Left cardiac atrium (tissue), 4 donors: ENCODE measurements around the gene INPP4B. TPM values are rescaled to one million over a fixed set of nuclear protein-coding genes. Genes with fewer than 3 reads are reported as not detected.

Experiments used
- ATAC-seq, 2 donors: fragments of 200-7000 bp; cut with Tn5 transposase; one replicate each; pipeline ENCODE4 v1.9.1; 2020; ENCODE audit warnings: mild to moderate bottlenecking in 2 of 2, moderate library complexity in 2 of 2
- DNase-seq: peaks from one replicate; pipeline ENCODE4 v3.0.0-alpha.2; 2020
- intact Hi-C, 2 donors: fragments of 100-400 bp; cut with DNase I; formaldehyde crosslinking; loops; one replicate each; pipeline versions ENCODE4 v1.14.1 to v1.15.1; 2022 to 2023
- total RNA-seq, 2 donors: library from RNA; stranded (reverse); fragmentation: NEBNext Ultra II Directional; extraction: Animal tissue kit (Norgen Biotek cat#: 25700); gene quantifications; one replicate each; pipeline ENCODE4 v1.2.1, GENCODE V29; 2021
- donor health status: DM: no; HTN: yes; CAD: no.
- donor health status: DM: no; HTN: yes; CAD: no; lungs with severe emphysema.
- donor health status: DM: yes; HTN: yes; CAD: no.
- donor health status: Dilated cardiomyopathy.

Gene INPP4B
- total RNA-seq, 2 donors from 2014 or later, result 9.0 to 11.0 TPM

DNA sequence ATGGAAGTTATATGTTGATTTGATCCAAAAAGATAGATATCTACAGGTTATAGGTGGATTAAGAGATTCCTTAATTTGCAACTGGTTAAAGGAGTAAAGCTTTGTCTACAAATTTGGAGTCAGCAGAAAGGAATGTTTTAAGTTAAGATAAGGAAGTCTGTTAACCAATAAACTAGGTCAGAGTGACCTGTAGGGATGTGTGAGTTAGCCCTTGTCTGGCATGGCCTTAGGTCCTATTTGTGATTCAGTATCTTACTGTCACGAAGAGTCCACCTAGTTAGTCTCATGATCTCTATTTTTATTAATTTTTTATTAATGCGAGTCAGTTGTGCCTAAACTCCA, 230.8 kb downstream of the INPP4B start:
- DNase-seq (no peak), ATAC-seq (no peak)
- intact Hi-C loops, result no loop called here

DNA sequence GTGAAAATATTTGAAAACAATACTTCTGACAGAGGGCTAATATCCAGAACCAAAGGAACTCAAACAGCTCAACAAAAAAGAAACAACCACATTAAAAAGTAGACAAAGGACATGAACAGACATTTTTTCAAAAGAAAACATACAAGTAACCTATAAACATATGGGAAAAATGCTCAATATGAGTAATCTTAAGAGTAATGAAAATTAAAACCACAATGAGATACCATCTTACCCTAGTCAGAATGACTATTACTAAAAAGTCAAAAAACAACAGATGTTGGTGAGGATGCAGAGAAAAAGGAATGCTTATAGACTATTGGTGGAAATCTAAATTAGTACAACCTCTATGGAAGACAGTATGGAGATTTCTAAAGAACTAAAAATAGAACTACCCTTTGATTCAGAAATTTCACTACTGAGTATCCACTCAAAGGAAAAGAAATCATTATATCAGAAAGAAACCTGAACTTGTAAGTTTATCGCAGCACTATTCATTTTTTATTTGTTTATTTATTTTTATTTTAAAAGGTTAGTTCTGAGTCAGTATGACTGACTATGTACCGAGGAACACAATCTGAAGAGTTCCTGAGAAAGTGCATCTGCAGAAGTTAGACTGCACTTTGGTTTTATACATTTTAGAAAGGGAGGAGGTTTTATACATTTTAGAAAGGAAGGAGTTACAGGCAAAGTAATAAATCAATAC, 231.3 kb downstream of the INPP4B start:
- DNase-seq (no peak), ATAC-seq (no peak)
- intact Hi-C loops, result no loop called here

DNA sequence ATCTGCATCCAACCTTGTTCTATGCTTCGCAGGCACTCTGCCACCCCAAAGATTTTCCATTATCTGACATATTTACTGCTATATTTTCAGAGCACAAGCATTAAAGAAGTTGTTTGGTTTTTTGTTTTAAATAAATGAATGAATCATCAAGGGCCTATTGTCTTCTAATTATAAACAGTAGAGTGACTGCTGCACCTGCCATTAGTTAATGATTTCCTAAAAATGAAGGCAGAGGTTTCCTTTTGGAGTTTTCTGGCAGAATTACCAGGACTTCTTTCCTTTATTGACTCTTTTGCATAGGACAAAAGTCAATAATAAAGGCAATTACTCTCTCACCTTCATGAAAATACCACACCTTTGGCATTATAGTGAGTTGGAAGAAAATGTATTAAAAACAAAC, 238.1 kb downstream of the INPP4B start:
- intact Hi-C loops, result no loop called here
- DNase-seq, result no peak
- no peak for ATAC-seq

DNA sequence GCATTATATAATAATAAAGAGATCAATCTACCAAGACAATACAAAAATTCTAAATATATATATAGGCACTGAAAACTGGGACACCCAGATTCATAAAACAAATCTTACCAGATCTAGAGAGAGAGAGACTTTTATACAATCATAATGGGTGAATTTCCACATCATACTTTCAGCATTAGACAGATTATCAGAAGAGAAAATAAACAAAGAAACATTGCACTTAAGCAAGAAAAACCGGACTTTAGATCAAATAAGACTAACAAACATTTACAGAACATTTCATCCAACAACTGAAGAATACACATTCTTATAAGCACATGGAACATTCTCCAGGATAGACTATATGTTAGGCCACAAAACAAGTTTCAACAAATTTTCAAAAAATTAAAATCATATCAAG, 245.1 kb downstream of the INPP4B start:
- intact Hi-C loops, result no loop called here
- ATAC-seq (no peak), DNase-seq (no peak)

DNA sequence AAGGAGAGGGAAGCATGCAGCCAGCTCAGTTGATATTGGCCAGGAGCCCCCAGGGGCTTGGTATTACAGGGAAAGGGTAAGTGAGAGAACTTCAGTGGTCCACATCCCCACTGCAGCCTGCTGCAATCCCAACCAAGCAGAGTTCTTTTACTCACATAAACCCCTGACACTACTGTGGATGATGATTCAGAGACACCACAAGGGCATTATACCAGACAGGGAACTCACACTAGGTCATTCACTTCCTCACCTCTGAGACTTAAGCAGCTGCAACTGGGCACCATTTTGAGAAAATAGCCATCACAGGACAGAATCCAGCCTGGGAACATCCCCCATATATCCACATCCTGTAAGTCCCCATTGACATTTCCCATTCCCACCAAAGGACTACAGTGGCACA, 248.0 kb downstream of the INPP4B start:
- DNase-seq (no peak), ATAC-seq (no peak)
- intact Hi-C loops, result no loop called here

DNA sequence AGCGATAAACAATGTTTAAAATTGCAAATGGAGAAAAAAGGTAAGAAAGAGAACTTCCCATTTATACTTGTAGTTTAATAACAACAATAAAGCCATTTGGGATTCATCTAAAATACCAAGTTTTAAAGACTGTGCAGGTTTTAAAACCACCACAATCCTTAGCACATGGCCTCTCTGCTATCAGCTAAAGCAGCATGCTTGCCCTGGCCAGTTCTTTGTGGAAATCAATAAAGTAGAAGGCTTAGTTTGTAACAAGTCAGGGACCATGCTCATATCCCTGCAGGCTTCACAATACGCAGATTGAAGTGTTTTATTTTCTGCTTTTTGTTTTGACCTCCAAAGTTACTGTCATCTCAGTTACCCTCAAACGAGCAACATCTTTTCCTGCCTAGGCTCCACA, 249.5 kb downstream of the INPP4B start:
- intact Hi-C loops, result no loop called here
- no peak for DNase-seq
- ATAC-seq, result no peak

DNA sequence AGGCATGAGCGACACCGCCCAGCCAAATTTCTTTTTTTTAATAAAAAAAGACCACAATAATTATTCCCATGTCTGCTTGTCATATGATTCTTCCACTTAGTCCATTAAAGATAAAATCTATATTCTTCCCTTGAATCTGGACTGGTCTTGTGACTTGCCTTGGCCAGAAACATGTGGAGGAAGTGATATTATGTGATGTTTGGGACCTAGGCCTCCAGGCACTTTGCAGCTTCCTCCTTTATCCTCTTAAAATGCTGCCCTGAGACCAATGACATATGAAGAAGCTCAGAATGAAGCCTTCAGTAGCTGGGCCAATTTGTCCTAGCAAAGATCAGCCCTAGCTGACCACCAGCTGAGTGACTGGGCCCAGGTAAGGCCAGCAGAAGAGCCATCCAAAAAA, 250.0 kb downstream of the INPP4B start:
- intact Hi-C loops, result no loop called here
- ATAC-seq, result no peak
- no peak for DNase-seq

DNA sequence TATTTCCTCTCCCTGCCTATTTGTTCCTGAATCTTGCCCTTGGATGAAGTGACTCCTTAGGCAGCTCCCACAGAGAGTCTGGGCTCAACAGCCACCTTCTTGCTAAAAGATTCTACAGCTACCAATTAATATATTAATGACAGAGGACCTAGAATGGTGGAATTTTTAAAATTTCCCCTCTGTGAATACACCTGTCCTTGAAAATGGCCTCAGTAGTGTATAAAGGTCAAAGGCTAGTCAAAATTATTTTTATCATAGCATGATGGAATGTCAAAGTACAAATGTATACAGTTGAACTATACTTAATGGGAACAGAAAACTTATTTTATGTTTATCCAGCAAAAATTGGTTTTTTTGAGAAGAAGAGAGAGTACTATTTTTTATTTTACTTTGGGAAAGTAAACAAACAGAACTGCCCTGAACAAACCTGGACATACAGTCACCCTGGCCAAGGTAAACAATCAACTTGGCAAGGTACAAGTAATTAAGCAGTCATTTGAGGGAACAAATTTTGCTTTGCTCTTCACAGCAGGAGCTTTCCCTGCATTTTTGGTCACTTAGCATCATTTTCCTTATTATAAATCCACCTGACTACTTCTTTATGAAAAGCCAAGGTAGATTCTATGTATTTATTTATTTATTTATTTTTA, 250.8 kb downstream of the INPP4B start:
- intact Hi-C loops, result no loop called here
- DNase-seq (no peak), ATAC-seq (no peak)

DNA sequence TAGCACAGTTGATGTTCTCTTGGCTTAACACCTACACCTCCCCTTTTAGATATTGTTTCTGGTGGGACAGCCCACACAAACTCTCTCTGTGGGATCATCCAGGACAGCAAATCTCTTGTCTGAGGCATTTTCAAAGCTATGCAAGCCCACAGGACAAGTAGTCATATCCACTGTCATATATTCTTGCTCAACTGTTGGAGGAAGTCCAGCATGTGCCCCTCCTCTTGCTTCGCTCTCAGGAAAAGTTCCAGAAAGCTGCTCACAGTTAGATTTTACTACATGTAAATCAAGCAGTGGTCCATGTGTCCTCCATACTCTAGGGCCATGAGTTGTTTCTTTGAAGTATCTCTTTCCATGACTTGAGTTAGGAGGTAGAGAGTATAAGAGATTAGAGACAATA, 260.7 kb downstream of the INPP4B start:
- no peak for ATAC-seq
- intact Hi-C loops, result no loop called here

DNA sequence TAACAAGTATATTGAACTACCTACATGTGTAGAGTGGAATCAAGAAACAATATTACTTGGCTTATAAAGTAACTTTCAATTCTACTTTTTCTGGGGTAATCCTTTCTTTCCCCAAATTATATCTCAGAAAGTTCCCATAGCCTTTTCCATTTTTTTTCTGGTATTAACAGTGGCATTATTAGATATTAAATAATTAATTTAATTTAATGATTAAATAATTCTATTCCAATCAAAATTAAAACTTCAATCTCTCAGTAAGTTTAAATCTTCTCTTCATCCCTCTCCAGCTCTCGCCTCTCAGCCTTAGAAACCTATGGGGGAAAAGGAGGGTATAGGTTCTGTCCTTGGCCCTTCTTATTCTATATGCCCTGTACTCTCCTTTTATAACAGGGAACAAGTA, 262.4 kb downstream of the INPP4B start:
- no peak for ATAC-seq
- intact Hi-C loops, result no loop called here
- no peak for DNase-seq

More for the DNA sequence above, 260.7 kb downstream of the INPP4B start:
- DNase-seq, result no peak

DNA sequence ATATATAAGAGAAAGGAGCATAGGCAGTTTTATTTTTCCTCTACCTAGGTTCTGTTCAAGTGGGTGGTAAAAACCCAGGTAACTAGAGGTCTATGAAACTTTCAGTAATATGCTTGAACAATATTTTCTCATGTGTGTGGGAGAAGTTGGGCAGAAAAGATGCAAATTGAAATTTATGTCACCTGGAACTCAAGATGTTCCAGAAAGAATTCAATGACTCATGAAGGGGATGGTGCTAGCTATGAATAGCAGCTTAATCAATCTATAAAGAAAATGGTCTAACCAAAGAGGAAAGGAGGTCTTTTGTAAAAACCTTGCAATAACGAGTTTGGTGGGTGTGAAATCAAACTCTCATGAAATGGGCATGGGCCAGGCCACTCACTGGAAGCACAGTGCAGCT, 263.8 kb downstream of the INPP4B start:
- intact Hi-C loops, result no loop called here
- DNase-seq (no peak), ATAC-seq (no peak)

DNA sequence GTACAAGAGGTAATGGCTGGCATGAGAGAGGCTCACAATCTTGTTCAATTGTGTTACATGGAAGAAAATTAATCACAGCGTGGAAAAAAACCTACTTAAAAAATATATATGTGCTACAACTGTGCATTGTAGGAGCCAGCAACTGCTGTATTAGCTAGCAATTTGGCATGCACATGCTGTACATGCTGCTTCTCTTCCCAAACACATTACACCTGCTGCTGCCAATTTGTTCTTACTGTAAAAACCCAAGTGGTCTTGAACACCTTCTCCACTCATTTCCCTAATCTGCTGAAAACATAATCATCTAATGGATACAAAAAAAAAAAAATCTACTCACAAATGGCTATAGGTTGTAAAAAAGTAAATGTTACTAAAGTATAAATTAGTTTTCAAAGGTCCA, 264.2 kb downstream of the INPP4B start:
- DNase-seq, result no peak
- intact Hi-C loops, result no loop called here
- no peak for ATAC-seq

DNA sequence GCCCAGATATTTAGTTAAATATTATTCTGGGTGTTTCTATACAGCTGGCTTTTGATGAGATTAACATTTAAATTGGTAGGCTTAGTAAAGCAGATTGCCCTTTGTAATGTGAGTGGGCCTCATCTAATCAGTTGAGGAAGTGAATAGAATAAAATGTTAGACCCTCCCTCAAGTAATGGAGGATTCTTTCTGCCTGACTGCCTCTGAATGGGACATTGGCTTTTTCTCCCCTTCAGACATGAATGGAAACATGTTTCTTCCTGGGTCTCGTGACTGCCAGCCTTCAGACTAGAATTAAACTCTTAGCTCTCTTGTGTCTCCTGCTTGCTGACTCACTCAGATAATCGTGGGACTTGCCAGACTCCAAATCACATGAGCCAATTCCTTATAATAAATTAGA, 266.7 kb downstream of the INPP4B start:
- no peak for DNase-seq
- intact Hi-C loops, result no loop called here

DNA sequence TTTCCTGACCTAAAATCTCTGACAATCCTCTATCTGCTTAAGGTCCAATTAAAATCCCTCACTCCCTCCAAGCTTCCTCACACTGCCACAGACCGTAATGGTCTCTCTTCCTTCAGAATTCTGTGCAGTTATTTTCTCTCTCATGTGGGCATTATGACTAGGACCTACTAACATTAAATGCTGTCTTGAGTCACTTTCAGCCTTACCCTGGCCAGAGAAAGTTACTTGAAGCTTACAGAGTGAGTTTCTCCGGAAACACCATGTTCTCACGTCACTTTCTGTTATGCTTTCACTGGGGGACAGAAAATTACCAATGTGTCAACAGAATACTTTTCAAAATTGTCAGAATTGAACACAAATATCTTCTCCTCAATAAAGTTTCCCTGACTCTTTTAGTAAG, 271.8 kb downstream of the INPP4B start:
- intact Hi-C loops, result no loop called here
- ATAC-seq (no peak), DNase-seq (no peak)

More for the DNA sequence above, 266.7 kb downstream of the INPP4B start:
- no peak for ATAC-seq

DNA sequence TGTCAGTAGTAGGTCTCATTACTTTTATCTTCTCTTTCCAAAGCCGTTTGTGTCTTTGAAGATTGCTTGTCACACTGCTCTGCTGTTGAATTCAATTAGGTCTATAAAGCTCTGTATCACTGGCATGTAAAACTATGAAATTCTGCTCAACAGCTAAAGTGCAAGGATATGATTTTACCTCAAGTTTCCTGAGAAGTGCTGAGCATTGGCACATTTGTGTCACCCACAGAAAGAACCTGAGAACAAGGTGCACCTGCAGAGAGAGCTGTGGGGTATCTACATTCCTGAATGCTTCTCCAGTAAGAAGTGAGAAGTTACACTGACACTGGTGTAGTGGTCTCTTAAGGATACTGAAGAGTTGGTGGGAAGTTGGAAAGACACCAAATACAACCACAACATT, 274.0 kb downstream of the INPP4B start:
- DNase-seq (no peak), ATAC-seq (no peak)
- intact Hi-C loops, result no loop called here

DNA sequence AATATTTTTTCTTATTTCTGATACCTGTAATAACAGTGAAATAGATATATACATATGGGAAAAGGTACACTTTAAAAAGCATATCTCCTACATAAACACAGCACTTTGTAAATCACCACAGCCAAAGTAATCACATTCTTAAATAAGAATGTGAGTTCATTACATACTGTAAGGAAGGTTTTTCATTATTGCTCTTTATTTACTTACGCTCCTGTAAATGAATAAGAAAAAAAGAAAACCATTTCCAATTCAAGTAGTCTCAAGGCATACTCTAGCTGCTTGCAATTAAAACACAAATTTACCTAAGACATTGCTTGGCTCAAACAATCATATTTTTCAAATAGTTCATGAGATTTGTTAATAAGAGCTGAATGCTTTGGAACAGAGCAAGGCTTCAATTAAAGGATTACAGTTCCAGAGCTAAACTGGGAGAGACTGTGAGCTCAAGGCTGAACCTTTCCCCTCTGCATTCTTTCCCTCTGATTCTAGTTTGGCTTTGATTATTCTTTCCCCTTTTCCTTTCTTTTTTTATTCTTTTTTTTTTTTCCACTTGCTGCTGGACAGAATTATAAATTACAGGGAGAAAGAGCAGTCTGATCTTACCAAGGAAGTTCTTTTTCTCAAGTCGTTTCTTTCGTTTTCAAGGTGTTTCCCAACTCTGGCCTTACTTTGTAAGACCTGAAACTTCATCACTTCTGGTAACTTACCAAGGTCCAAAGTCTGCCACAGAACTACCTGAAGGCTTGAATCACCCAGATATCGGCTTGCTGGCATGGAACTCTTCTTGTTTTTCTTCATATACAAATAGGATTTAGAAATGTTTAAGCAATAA, 278.3 kb downstream of the INPP4B start:
- DNase-seq (no peak), ATAC-seq (peak; percentile 47 to 59)
- intact Hi-C loops, result no loop called here

DNA sequence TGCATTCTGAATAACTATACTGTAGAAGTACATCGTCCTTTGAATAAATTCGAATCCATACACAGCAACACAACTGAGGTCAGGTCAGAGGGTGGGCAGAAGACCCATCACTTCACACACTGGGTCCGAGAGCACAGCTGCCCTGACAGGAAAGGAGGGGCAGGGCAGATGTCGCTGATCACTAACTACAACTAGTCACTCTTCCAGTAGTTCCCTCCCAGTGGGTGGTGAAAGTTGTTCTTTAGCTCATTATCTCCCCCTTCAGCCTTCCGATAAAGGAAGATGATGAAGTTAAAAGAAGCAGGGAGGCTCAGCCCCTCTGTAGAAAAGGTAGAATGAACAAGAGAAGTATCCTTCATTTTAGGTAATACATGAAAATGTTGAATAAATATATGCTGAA, 278.9 kb downstream of the INPP4B start:
- DNase-seq (no peak), ATAC-seq (peak; percentile 36 to 61)
- intact Hi-C loops, result no loop called here

DNA sequence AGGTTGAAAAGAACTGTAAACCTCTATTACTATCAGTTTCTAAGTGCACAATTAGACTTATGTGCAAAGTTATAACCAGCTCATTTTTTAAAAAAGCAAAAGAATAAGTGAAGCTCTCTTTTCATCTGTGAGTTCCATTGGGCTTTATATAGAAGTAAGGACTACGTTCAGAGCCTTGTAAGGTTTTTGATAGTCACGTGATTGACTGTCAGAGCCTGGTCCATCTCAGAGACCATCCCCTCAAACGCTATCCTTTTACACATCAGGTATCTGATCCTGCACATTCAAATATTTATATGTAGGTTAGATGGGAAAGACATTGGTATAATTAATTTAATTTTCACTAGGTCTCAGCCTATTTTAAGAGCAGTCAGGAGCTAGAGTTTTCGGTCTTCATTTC, 279.3 kb downstream of the INPP4B start:
- no peak for DNase-seq
- intact Hi-C loops, result no loop called here
- ATAC-seq, result no peak

DNA sequence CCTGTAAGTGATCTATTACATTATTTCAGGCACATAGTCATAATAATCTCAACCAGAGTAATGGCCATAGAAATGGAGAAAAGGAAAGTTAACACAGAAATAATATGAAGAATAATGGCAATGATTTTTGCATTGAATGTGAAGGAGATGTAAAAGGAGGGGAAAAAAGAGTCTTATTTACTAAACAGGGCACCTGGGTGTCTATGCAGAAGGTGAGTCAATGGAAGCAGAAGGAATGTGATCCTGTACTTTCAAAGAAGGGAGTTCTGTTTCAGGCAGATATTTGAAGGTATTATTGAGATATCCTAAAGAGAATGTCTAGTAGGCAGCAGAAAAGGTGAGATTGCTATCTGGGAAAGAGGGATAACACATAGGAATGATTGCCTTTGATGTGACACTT, 279.9 kb downstream of the INPP4B start:
- DNase-seq (no peak), ATAC-seq (no peak)
- intact Hi-C loops, result no loop called here

DNA sequence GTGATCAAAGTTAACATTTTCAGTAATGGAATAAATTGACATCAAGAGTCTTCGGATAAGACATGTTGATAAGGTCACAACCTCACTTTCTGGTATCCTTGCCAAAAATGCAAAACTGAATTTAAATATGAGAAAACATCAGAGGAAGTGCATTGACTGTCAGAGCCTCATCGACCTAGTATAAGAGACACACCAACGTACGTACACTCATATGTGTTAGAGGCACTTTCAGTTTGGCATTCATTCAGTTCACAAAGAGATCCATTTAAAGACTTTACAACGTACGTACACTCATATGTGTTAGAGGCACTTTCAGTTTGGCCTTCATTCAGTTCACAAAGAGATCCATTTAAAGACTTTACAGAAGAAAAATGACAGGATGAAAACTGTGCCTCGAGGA, 280.3 kb downstream of the INPP4B start:
- DNase-seq, result no peak
- intact Hi-C loops, result no loop called here
- ATAC-seq, result no peak
